Osteoblast (primary cell): ENCODE results near the gene NCMAP. TPM values are rescaled to one million over a fixed set of nuclear protein-coding genes. Genes with fewer than 3 reads are reported as not detected.
"Not testable (repeated sequence)": the region's sequence is repeated elsewhere in the genome, so short reads cannot be mapped to it uniquely, and the experiment has no call there.

Source experiments
- DNase-seq: peaks from one replicate; pipeline ENCODE4 v3.0.0; 2011; ENCODE audit warnings: low spot score, mixed read lengths; ENCODE audit not compliant: insufficient read length; ENCODE audit errors: missing footprints
- H2AFZ ChIP-seq: 2 replicates; pipeline ENCODE4 v1.6.0; 2011; ENCODE audit warnings: mild to moderate bottlenecking, low read length
- H3K27ac ChIP-seq: 2 replicates; pipeline ENCODE4 v1.5.1; 2011; ENCODE audit warnings: mild to moderate bottlenecking, low read depth, low read length, moderate library complexity
- H3K27me3 ChIP-seq: 2 replicates; pipeline ENCODE4 v1.6.0; 2012; ENCODE audit warnings: mild to moderate bottlenecking, control low read depth, inconsistent platforms, low read length, moderate library complexity; ENCODE audit not compliant: insufficient read depth
- H3K36me3 ChIP-seq: 2 replicates; pipeline ENCODE4 v1.5.1; 2011; ENCODE audit warnings: mild to moderate bottlenecking, low read length, control low read depth, moderate library complexity; ENCODE audit not compliant: insufficient read depth
- H3K4me1 ChIP-seq: 2 replicates; pipeline ENCODE4 v1.5.1; 2011; ENCODE audit warnings: mild to moderate bottlenecking, low read length, control low read depth, moderate library complexity; ENCODE audit not compliant: insufficient read depth
- H3K4me2 ChIP-seq: 2 replicates; pipeline ENCODE4 v1.6.0; 2011; ENCODE audit warnings: mild to moderate bottlenecking, low read length; ENCODE audit not compliant: insufficient read depth
- H3K4me3 ChIP-seq: fragments of 200-600 bp; sonication (generic); 3 replicates; pipeline ENCODE4 v1.5.1; 2012; ENCODE audit warnings: mild to moderate bottlenecking, low read length, inconsistent platforms; ENCODE audit not compliant: insufficient read depth
- H3K79me2 ChIP-seq: 2 replicates; pipeline ENCODE4 v1.6.0; 2012; ENCODE audit warnings: mild to moderate bottlenecking, low read length, control low read depth, inconsistent platforms; ENCODE audit not compliant: insufficient read depth
- H3K9me3 ChIP-seq: 2 replicates; pipeline ENCODE4 v1.5.1; 2011; ENCODE audit warnings: low read depth, low read length, control low read depth
- H4K20me1 ChIP-seq: 2 replicates; pipeline ENCODE4 v1.6.0; 2012; ENCODE audit warnings: mild to moderate bottlenecking, low read length, control low read depth; ENCODE audit not compliant: insufficient read depth
- total RNA-seq: library from RNA; depleted of rRNA; stranded (reverse); fragments of >200 nt; gene quantifications from 2 replicates; pipeline ENCODE4 v1.2.3, GENCODE V29; 2012
- TF ChIP-seq, protein P1 (sequence below): IDR thresholded peaks from 2 replicates; pipeline ENCODE4 v1.5.1; 2011; ENCODE audit warnings: mild to moderate bottlenecking, low read depth, low read length, moderate library complexity; ENCODE audit errors: extremely low read depth

The NCMAP gene
- total RNA-seq, 1 donor: not detected

- H3K36me3 ChIP-seq: no peaks in the 10 kb centered on the region
- no peak for DNase-seq
Measured at GRCh38 chr1:24513706-24514105, 42.2 kb upstream of the NCMAP start.

DNA sequence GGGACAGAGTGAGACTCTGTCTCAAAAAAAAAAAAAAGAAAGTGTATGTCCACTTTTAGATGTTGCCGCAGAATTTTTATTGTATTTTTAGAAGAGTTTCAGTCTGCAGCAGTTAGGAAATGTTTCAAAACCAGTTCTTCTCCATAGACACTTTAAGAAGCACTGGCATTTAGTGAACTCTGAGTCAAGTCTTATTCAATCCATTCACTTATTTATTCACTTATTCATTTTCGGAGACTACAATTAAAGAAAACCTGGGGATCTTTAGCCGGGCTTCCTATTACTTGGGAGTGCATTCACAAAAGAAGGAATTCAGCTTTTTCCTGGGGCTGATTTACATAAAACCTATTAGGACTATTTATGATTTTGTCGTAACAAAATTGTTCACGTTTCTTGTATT, 40.9 kb upstream of the NCMAP start:
- Histone ChIP-seq H3K27ac (no peak overlapping the region), H3K9me3 (no peaks in the 10 kb centered on the region), H2AFZ (no peak overlapping the region), H3K4me2 (no peak overlapping the region), H4K20me1 (no peaks in the 10 kb centered on the region), H3K27me3 (no peaks in the 10 kb centered on the region), H3K79me2 (no peaks in the 10 kb centered on the region), H3K36me3 (no peaks in the 10 kb centered on the region), H3K4me1 (no peaks in the 10 kb centered on the region), H3K4me3 (no peak overlapping the region)
- no peak for DNase-seq
- TF ChIP-seq, protein P1, sequence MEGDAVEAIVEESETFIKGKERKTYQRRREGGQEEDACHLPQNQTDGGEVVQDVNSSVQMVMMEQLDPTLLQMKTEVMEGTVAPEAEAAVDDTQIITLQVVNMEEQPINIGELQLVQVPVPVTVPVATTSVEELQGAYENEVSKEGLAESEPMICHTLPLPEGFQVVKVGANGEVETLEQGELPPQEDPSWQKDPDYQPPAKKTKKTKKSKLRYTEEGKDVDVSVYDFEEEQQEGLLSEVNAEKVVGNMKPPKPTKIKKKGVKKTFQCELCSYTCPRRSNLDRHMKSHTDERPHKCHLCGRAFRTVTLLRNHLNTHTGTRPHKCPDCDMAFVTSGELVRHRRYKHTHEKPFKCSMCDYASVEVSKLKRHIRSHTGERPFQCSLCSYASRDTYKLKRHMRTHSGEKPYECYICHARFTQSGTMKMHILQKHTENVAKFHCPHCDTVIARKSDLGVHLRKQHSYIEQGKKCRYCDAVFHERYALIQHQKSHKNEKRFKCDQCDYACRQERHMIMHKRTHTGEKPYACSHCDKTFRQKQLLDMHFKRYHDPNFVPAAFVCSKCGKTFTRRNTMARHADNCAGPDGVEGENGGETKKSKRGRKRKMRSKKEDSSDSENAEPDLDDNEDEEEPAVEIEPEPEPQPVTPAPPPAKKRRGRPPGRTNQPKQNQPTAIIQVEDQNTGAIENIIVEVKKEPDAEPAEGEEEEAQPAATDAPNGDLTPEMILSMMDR: no peak

More at GRCh38 chr1:24513706-24514105, 42.2 kb upstream of the NCMAP start:
- TF ChIP-seq, protein P1: no peak
- H3K79me2 ChIP-seq: no peaks in the 10 kb centered on the region
- H2AFZ ChIP-seq: no peak overlapping the region
- H3K27me3 ChIP-seq: no peaks in the 10 kb centered on the region
- no peaks in the 10 kb centered on the region for H3K9me3 ChIP-seq
- H3K4me3 ChIP-seq: no peak overlapping the region
- H3K4me1 ChIP-seq: no peaks in the 10 kb centered on the region
- H3K4me2 ChIP-seq: no peak overlapping the region
- H3K27ac ChIP-seq: no peak overlapping the region
- no peaks in the 10 kb centered on the region for H4K20me1 ChIP-seq

DNA sequence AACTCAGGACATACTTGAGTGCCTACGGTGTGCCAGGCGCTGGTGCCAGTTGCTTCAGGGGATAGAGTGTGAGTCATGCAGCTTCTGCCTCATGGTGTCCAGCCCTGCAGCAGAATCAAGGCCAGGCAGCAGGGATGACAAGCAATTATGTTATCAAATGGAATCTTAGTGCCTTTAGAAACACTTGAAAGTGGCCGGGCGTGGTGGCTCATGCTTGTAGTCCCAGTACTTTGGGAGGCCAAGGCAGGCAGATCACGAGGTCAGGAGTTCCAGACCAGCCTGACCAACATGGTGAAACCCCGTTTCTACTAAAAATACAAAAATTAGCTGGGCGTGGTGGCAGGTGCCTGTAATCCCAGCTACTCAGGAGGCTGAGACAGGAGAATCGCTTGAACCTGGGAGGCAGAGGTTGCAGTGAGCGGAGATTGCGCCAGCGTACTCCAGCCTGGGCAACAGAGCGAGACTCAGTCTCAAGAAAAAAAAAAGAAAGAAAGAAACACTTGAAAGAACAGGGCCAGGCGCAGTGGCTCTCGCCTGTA, 40.1 kb upstream of the NCMAP start:
- H3K4me3 ChIP-seq, H4K20me1 ChIP-seq, H3K27me3 ChIP-seq, H3K9me3 ChIP-seq, H3K4me2 ChIP-seq, H3K36me3 ChIP-seq, H3K27ac ChIP-seq, H3K4me1 ChIP-seq, H2AFZ ChIP-seq, H3K79me2 ChIP-seq, DNase-seq: not testable (repeated sequence)

DNA sequence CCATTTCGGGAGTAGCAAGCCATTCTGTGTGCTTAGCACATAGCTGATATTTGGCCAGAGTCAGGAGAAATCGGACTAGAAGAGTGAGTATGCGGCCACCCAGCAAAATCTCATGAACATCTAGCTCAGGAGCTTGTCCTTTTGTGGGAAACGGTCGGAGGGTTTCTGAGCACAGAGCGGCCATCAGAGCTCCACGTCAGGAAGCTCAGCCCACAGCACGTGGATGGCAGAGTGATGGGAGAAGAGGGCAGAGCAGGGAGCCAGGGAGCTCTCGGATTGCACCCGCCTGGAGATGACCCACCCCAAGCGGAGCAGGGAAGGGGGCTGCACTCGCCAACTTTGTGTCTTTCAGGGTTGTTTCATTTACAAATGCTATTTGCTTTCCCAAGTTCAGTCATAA, 39.4 kb upstream of the NCMAP start:
- TF ChIP-seq, protein P1: no peak
- Histone ChIP-seq H3K4me2 (no peak overlapping the region), H3K4me3 (no peak overlapping the region), H3K9me3 (no peaks in the 10 kb centered on the region), H4K20me1 (no peaks in the 10 kb centered on the region), H3K27me3 (no peaks in the 10 kb centered on the region), H2AFZ (no peak overlapping the region), H3K27ac (no peak overlapping the region), H3K36me3 (no peaks in the 10 kb centered on the region), H3K4me1 (no peaks in the 10 kb centered on the region), H3K79me2 (no peaks in the 10 kb centered on the region)
- no peak for DNase-seq
